ENCODE results near the gene CYP11A1.

GRCh38 chr15:74311734-74312444 is 55.6 kb downstream of the CYP11A1 start:
- TF ChIP-seq FOXP2 (optimal IDR thresholded peaks at IDR 0.05; ENCODE audit: borderline replicate concordance, extremely low read depth, extremely low read length, insufficient read depth) (no peak), TAF1 (IDR thresholded peaks at IDR 0.05; ENCODE audit: borderline replicate concordance, insufficient read depth, low read length) (no peak), POLR2AphosphoS5 (IDR thresholded peaks at IDR 0.05; ENCODE audit: low read depth, low read length) (no peak)
